HepG2 (cell line): ENCODE data around the gene CD8A. TPM values are rescaled to one million over a fixed set of nuclear protein-coding genes. Genes with fewer than 3 reads are reported as not detected.
A peak's percentile ranks its signal among the peaks of the same experiment; 100 is the strongest.

Experiments used
- ATM ChIP-seq: fragments of 450-650 bp; IDR thresholded peaks from 2 replicates; pipeline ENCODE4 v1.7.1; 2017; ENCODE audit warnings: mild to moderate bottlenecking, borderline replicate concordance
- CENPX ChIP-seq: sonication (generic); formaldehyde crosslinking; IDR thresholded peaks from 2 replicates; pipeline ENCODE4 v1.9.0; 2021; ENCODE audit warnings: mild to moderate bottlenecking, missing genetic modification reagents, moderate library complexity
- PATZ1 ChIP-seq: sonication (generic); formaldehyde crosslinking; IDR thresholded peaks from 2 replicates; pipeline ENCODE4 v1.4.0; 2020; ENCODE audit warnings: missing genetic modification reagents
- TRIM24 ChIP-seq: sonication (generic); formaldehyde crosslinking; IDR thresholded peaks from 2 replicates; pipeline ENCODE4 v1.8.0; 2022; ENCODE audit warnings: mild to moderate bottlenecking, missing genetic modification reagents
- ZBTB14 ChIP-seq: sonication (generic); formaldehyde crosslinking; IDR thresholded peaks from 2 replicates; pipeline ENCODE4 v1.4.0; 2020; ENCODE audit warnings: missing genetic modification reagents
- ZNF12 ChIP-seq: sonication (generic); formaldehyde crosslinking; IDR thresholded peaks from 2 replicates; pipeline ENCODE4 v1.5.0; 2020; ENCODE audit warnings: missing genetic modification reagents
- ZNF280D ChIP-seq: sonication (generic); formaldehyde crosslinking; IDR thresholded peaks from 2 replicates; pipeline ENCODE4 v1.5.1; 2020; ENCODE audit warnings: mild to moderate bottlenecking, missing genetic modification reagents
- ZNF281 ChIP-seq: sonication (generic); formaldehyde crosslinking; IDR thresholded peaks from 2 replicates; pipeline ENCODE4 v1.4.0; 2020; ENCODE audit warnings: missing genetic modification reagents, borderline replicate concordance
- ZNF687 ChIP-seq: sonication (generic); formaldehyde crosslinking; IDR thresholded peaks from 2 replicates; pipeline ENCODE4 v1.5.1; 2020; ENCODE audit warnings: mild to moderate bottlenecking, missing genetic modification reagents, moderate library complexity
- ZNF746 ChIP-seq: sonication (generic); formaldehyde crosslinking; IDR thresholded peaks from 2 replicates; pipeline ENCODE4 v1.8.0; 2022; ENCODE audit warnings: mild to moderate bottlenecking, missing genetic modification reagents
- ZNF766 ChIP-seq: sonication (generic); formaldehyde crosslinking; IDR thresholded peaks from 2 replicates; pipeline ENCODE4 v1.5.0; 2020; ENCODE audit warnings: missing genetic modification reagents, borderline replicate concordance
- polyA plus RNA-seq, 8 experiments: library from polyadenylated mRNA; depleted of rRNA in 3 of 8; stranded (reverse) in 7 of 8; unstranded in 1 of 8; fragments of >200 nt; fragmentation: Illumina TruSeq in 4 of 8; extraction: Trizol in 4 of 8; gene quantifications; 2 replicates each; pipeline versions ENCODE4 v1.2.1 to v1.2.3, GENCODE V29; 2011 to 2016; ENCODE audit warnings: low read depth in 4 of 8, missing spikeins in 1 of 8, mixed read lengths in 1 of 8; ENCODE audit not compliant: insufficient read depth in 1 of 8
- total RNA-seq, 5 experiments: library from RNA; depleted of rRNA; stranded (reverse); fragments of >200 nt; fragmentation: Illumina TruSeq; extraction: Trizol; gene quantifications; 2 replicates each; pipeline ENCODE4 v1.2.3, GENCODE V29; 2016; ENCODE audit warnings: low read depth in 1 of 5
- TF ChIP-seq, protein P1 (sequence below): sonication (generic); formaldehyde crosslinking; IDR thresholded peaks from 2 replicates; pipeline ENCODE4 v1.5.1; 2020; ENCODE audit warnings: mild to moderate bottlenecking, missing genetic modification reagents, moderate library complexity

CD8A gene
- total and polyA plus RNA-seq, 2 of the 13 experiments (the other 11 are each of a cell fraction or from before 2014, with no cell fraction given), result 0.09 TPM; not detected in 1

DNA sequence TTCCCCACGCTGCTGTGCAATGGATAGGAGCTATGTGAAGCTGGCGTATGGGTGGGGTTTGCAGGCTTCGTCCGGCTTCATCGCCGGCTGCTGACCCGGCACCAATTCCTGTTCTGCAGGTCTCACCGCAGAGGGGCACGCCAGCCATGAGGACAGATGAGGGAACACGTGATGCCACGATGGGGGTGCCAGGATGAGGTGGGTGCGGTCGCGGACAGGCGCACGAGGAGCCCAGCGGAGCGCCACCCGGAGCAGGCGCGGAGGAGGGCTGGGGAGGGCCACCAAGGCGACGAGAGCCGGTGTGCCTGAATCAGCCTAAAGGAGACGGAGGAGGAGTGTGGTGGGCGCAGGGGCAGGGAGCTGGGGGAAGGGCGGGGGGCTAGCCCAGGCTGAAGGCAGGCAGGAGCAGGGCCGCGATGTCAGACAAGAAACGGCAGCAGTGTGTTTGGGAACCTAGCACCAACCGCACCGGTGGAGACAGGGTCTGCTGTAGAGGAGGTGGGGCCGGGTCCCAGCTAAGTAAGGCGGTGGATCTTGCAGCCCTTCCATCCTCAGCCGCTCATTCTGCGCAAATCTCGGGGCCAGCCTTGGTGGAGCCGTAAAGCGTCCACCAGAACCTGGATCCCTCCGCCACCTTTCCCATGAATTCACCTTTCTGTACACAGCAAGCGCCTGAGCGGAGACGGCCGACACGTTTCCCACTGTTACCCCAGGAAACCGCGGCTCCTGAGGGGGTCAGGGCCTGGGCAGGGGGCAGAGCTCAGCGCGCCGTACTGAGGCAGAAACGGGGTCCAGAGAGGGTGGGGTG lies 17.0 kb upstream of the CD8A start (continued):
- TF ChIP-seq ZNF687 (CRISPR knock-in tag) (peak; percentile 91), ZNF280D (CRISPR knock-in tag) (peak; percentile 32; the same call in 1 of the 2 replicates), ZBTB14 (CRISPR knock-in tag) (no peak), PATZ1 (CRISPR knock-in tag) (no peak), CENPX (CRISPR knock-in tag) (no peak), ZNF281 (CRISPR knock-in tag) (peak; percentile 38; the same call in 1 of the 2 replicates), TRIM24 (CRISPR knock-in tag) (no peak), ZNF766 (CRISPR knock-in tag) (no peak), ZNF746 (CRISPR knock-in tag) (no peak), ATM (no peak), ZNF12 (CRISPR knock-in tag) (no peak)
- TF ChIP-seq, protein P1, sequence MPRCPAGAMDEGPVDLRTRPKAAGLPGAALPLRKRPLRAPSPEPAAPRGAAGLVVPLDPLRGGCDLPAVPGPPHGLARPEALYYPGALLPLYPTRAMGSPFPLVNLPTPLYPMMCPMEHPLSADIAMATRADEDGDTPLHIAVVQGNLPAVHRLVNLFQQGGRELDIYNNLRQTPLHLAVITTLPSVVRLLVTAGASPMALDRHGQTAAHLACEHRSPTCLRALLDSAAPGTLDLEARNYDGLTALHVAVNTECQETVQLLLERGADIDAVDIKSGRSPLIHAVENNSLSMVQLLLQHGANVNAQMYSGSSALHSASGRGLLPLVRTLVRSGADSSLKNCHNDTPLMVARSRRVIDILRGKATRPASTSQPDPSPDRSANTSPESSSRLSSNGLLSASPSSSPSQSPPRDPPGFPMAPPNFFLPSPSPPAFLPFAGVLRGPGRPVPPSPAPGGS (CRISPR knock-in tag), result no peak; the same call in none of the 2 replicates
